Measurements from ENCODE around the gene TEAD2.
"Not testable (repeated sequence)": the region's sequence is repeated elsewhere in the genome, so short reads cannot be mapped to it uniquely, and the experiment has no call there.

DNA sequence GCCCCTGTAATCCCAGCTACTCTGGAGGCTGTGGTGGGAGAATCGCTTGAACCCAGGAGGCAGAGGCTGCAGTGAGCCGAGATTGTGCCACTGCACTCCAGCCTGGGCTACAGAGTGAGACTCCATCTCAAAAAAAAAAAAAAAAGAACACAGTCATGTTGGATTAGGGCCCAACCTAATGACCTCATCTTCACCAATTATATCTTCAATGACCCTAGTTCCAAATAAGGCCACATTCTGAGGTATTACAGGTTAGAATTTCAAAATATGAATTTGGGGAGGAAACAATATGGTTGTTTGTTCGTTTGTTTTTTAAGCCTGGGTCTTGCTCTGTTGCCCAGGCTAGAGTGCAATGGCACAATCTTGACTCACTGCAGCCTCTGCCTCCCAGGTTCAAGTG, 11.0 kb upstream of the TEAD2 start:
- TF ChIP-seq, protein P1, sequence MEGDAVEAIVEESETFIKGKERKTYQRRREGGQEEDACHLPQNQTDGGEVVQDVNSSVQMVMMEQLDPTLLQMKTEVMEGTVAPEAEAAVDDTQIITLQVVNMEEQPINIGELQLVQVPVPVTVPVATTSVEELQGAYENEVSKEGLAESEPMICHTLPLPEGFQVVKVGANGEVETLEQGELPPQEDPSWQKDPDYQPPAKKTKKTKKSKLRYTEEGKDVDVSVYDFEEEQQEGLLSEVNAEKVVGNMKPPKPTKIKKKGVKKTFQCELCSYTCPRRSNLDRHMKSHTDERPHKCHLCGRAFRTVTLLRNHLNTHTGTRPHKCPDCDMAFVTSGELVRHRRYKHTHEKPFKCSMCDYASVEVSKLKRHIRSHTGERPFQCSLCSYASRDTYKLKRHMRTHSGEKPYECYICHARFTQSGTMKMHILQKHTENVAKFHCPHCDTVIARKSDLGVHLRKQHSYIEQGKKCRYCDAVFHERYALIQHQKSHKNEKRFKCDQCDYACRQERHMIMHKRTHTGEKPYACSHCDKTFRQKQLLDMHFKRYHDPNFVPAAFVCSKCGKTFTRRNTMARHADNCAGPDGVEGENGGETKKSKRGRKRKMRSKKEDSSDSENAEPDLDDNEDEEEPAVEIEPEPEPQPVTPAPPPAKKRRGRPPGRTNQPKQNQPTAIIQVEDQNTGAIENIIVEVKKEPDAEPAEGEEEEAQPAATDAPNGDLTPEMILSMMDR (conservative IDR thresholded peaks at IDR 0.05; ENCODE audit: low read length): not testable (repeated sequence)
- not testable (repeated sequence) for TF ChIP-seq EZH2phosphoT487 (IDR thresholded peaks at IDR 0.05; ENCODE audit: borderline replicate concordance)
